Panc1 (cell line): Measurements from ENCODE around the gene RSPO3. TPM values are rescaled to one million over a fixed set of nuclear protein-coding genes. Genes with fewer than 3 reads are reported as not detected.

ENCODE experiments used
- ATAC-seq: fragments of 200-7000 bp; cut with Tn5 transposase; 2 replicates; pipeline ENCODE4 v1.9.1; 2020; ENCODE audit warnings: mild to moderate bottlenecking, moderate library complexity
- BruUV-seq: library from RNA; stranded (reverse); fragments of 400-500 nt; replicated peaks from 2 replicates; lab custom pipeline; 2021; lab: Mats Ljungman, UMichigan
- CTCF ChIA-PET: fragments of 300-600 bp; sonication (Branson Sonifier 250); formaldehyde crosslinking; loops from one replicate; lab custom pipeline; 2022; ENCODE audit warnings: antibody characterized with exemption; lab: Charles Lee
- POLR2A ChIA-PET: fragments of 300-600 bp; sonication (Branson Sonifier 250); formaldehyde crosslinking; loops from one replicate; lab custom pipeline; 2022; ENCODE audit warnings: antibody characterized with exemption; lab: Charles Lee
- DNase-seq: peaks from one replicate; pipeline ENCODE4 v3.0.0-alpha.2; 2010; ENCODE audit warnings: low read depth, low spot score
- H3K27ac ChIP-seq: 2 replicates; pipeline ENCODE4 v1.5.1; 2011; ENCODE audit warnings: mild to moderate bottlenecking, low read length, inconsistent platforms
- H3K27me3 ChIP-seq: fragments of 200-500 bp; sonication (Bioruptor generic); 2 replicates; pipeline ENCODE4 v1.6.0; 2014; ENCODE audit warnings: low read length, inconsistent platforms; ENCODE audit not compliant: control insufficient read depth, insufficient read depth
- H3K36me3 ChIP-seq: fragments of 200-500 bp; sonication (Bioruptor generic); 2 replicates; pipeline ENCODE4 v1.5.1; 2014; ENCODE audit warnings: inconsistent platforms, mild to moderate bottlenecking, low read length, moderate library complexity; ENCODE audit not compliant: control insufficient read depth, insufficient read depth
- H3K4me1 ChIP-seq: 2 replicates; pipeline ENCODE4 v1.5.1; 2011; ENCODE audit warnings: inconsistent platforms, mild to moderate bottlenecking, low read length, moderate library complexity; ENCODE audit not compliant: control insufficient read depth, insufficient read depth
- H3K4me3 ChIP-seq, 2 experiments: 2 replicates each; pipeline ENCODE4 v1.5.1; 2011 to 2012; ENCODE audit warnings: low read depth in 2 of 2, low read length in 2 of 2, mild to moderate bottlenecking in 2 of 2, inconsistent platforms in 1 of 2, moderate library complexity in 1 of 2
- H3K9me3 ChIP-seq: fragments of 200-500 bp; sonication (Bioruptor generic); 2 replicates; pipeline ENCODE4 v1.5.1; 2014; ENCODE audit warnings: low read depth, mild to moderate bottlenecking, inconsistent platforms, low read length, moderate library complexity; ENCODE audit not compliant: control insufficient read depth, insufficient read depth
- POLR2AphosphoS5 ChIP-seq: IDR thresholded peaks from 2 replicates; pipeline ENCODE4 v1.6.1; 2012; ENCODE audit warnings: mild to moderate bottlenecking, low read depth, low read length, moderate library complexity
- SIN3A ChIP-seq: IDR thresholded peaks from 2 replicates; pipeline ENCODE4 v1.6.1; 2012; ENCODE audit warnings: low read depth, mild to moderate bottlenecking, low read length, moderate library complexity, borderline replicate concordance; ENCODE audit not compliant: insufficient read depth
- TCF7L2 ChIP-seq: IDR thresholded peaks from 2 replicates; pipeline ENCODE4 v1.6.1; 2011; ENCODE audit warnings: mild to moderate bottlenecking, low read depth, low read length, inconsistent platforms
- in situ Hi-C: cut with HindIII; loops from 2 replicates; pipeline ENCODE4 v1.10.0; 2016; ENCODE audit warnings: low sequenced_read_pairs, low pct_unique_long_range_greater_than_20kb
- intact Hi-C: fragments of 100-400 bp; cut with micrococcal nuclease; formaldehyde crosslinking; loops from one replicate; pipeline ENCODE4 v1.10.0; 2022; ENCODE audit not compliant: unreplicated experiment
- total RNA-seq: library from RNA; stranded (reverse); gene quantifications from one replicate; pipeline ENCODE4 v1.2.1, GENCODE V29; 2021; ENCODE audit not compliant: unreplicated experiment
- TF ChIP-seq, protein P1 (sequence below): fragments of 450-650 bp; IDR thresholded peaks from 2 replicates; pipeline ENCODE4 v1.5.1; 2017; ENCODE audit warnings: mild to moderate bottlenecking
- TF ChIP-seq, protein P2 (sequence below), 2 experiments: IDR thresholded peaks; 2 replicates each; pipeline ENCODE4 v1.6.1; 2011 to 2012; ENCODE audit warnings: low read depth in 2 of 2, control low read depth in 1 of 2, low read length in 1 of 2, mild to moderate bottlenecking in 1 of 2, moderate library complexity in 1 of 2; ENCODE audit not compliant: insufficient read depth in 1 of 2

RSPO3 gene
- total RNA-seq, 1 experiment from 2014 or later: not detected

DNA sequence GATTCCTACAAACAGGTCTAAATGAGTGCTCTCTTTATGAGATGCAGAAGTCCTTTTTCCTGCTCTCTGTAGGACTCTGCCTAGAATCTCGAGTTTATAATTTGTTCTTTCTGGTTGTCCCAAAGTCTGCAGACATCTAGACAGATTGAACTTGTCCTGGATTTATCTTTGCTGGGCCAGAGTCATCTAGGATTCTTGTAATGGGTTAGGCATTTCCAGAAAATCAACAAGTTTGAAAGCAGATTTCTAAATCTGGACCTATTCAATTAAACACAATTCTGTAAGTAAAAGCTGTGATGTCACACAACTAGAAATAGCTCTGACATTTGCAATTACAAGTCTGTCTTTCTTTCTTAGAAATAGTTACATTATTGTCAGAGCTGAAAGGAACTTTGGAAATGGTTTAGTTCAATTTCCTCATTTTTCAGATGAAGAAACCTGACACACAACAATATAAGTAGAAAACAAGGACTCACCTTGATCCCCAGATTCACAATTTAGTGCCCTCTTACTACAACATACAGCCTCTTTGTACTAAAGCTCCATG, 4.2 kb upstream of the RSPO3 start:
- H3K4me1 ChIP-seq: peaks cover 5% of the 10 kb centered on the region
- in situ Hi-C loops: no loop called here

DNA sequence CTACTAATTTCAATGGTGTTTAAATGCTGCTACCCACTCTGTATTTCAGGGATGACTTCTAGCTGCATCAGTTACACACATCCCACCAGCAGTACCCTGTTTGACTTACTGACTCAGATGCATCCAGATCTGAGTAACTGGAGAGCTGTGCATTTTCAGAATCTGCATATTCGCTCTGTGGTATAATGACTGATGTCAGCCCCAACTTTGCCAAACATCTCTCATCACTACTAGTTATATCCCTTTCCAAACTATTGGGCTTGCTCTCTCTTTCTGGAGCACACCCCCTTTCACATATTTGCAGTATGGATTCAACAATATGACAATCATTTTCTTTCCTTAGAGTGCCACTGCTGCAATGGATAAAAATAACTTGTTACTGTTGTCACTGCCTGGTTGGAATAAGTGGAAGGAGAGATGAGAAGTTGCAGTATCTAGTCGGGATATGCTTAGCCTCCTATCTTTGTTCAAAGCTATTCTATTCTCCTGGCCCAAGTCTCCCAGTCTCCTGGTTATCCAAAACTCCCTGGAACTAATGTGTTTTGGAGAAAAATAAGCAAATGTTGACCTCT, 3.3 kb upstream of the RSPO3 start:
- peaks cover 33% of the 10 kb centered on the region for H3K27me3 ChIP-seq
- in situ Hi-C loops: no loop called here

More for the DNA sequence above, 4.2 kb upstream of the RSPO3 start:
- no peak for TF ChIP-seq SIN3A
- TF ChIP-seq, protein P1, sequence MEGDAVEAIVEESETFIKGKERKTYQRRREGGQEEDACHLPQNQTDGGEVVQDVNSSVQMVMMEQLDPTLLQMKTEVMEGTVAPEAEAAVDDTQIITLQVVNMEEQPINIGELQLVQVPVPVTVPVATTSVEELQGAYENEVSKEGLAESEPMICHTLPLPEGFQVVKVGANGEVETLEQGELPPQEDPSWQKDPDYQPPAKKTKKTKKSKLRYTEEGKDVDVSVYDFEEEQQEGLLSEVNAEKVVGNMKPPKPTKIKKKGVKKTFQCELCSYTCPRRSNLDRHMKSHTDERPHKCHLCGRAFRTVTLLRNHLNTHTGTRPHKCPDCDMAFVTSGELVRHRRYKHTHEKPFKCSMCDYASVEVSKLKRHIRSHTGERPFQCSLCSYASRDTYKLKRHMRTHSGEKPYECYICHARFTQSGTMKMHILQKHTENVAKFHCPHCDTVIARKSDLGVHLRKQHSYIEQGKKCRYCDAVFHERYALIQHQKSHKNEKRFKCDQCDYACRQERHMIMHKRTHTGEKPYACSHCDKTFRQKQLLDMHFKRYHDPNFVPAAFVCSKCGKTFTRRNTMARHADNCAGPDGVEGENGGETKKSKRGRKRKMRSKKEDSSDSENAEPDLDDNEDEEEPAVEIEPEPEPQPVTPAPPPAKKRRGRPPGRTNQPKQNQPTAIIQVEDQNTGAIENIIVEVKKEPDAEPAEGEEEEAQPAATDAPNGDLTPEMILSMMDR: no peak
- TF ChIP-seq POLR2AphosphoS5: no peak
- TF ChIP-seq TCF7L2: no peak
- TF ChIP-seq, protein P2, sequence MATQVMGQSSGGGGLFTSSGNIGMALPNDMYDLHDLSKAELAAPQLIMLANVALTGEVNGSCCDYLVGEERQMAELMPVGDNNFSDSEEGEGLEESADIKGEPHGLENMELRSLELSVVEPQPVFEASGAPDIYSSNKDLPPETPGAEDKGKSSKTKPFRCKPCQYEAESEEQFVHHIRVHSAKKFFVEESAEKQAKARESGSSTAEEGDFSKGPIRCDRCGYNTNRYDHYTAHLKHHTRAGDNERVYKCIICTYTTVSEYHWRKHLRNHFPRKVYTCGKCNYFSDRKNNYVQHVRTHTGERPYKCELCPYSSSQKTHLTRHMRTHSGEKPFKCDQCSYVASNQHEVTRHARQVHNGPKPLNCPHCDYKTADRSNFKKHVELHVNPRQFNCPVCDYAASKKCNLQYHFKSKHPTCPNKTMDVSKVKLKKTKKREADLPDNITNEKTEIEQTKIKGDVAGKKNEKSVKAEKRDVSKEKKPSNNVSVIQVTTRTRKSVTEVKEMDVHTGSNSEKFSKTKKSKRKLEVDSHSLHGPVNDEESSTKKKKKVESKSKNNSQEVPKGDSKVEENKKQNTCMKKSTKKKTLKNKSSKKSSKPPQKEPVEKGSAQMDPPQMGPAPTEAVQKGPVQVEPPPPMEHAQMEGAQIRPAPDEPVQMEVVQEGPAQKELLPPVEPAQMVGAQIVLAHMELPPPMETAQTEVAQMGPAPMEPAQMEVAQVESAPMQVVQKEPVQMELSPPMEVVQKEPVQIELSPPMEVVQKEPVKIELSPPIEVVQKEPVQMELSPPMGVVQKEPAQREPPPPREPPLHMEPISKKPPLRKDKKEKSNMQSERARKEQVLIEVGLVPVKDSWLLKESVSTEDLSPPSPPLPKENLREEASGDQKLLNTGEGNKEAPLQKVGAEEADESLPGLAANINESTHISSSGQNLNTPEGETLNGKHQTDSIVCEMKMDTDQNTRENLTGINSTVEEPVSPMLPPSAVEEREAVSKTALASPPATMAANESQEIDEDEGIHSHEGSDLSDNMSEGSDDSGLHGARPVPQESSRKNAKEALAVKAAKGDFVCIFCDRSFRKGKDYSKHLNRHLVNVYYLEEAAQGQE (IDR thresholded peaks at IDR 0.05; ENCODE audit: insufficient read depth in 1 of 2, low read depth in 2 of 2, low read length in 1 of 2): no peak
- no peak for ATAC-seq
- Histone ChIP-seq H3K9me3 (no peaks in the 10 kb centered on the region), H3K36me3 (no peaks in the 10 kb centered on the region), H3K27me3 (peaks cover 26% of the 10 kb centered on the region), H3K27ac (no peak overlapping the region), H3K4me3 (no peak overlapping the region)
- BruUV-seq: no TSS peak
- CTCF ChIA-PET: no interaction called here
- no peak for DNase-seq
- POLR2A ChIA-PET: interaction anchor here (0.5 kb wide), 1 partner anchor 51 kb away, joined by 6 read pairs; no protein-coding TSS in a partner anchor
- intact Hi-C loops: no loop called here

More for the DNA sequence above, 3.3 kb upstream of the RSPO3 start:
- Histone ChIP-seq H3K9me3 (no peaks in the 10 kb centered on the region), H3K4me1 (peaks cover 13% of the 10 kb centered on the region), H3K4me3 (no peak overlapping the region), H3K27ac (no peak overlapping the region), H3K36me3 (no peaks in the 10 kb centered on the region; the same call in 1 of the 2 replicates)
- intact Hi-C loops: no loop called here
- DNase-seq (no peak), ATAC-seq (no peak)
- BruUV-seq: no TSS peak
- TF ChIP-seq, protein P2 (IDR thresholded peaks at IDR 0.05; ENCODE audit: insufficient read depth in 1 of 2, low read depth in 2 of 2, low read length in 1 of 2): no peak
- TF ChIP-seq POLR2AphosphoS5: no peak
- TF ChIP-seq, protein P1: no peak
- no peak for TF ChIP-seq SIN3A
- no peak for TF ChIP-seq TCF7L2
- CTCF ChIA-PET: no interaction called here
- POLR2A ChIA-PET: no interaction called here
